RWPE1 (cell line): ENCODE data around the gene PCCA.

Experiments used
- CTCF ChIA-PET: fragments of 350-600 bp; sonication (Branson Sonifier 250); formaldehyde crosslinking; extraction: SDS; loops from one replicate; lab custom pipeline; 2021; lab: Yijun Ruan, JAX
- POLR2A ChIA-PET: fragments of 400-600 bp; formaldehyde crosslinking; extraction: SDS; loops from one replicate; lab custom pipeline; 2020; ENCODE audit warnings: antibody characterized with exemption; ENCODE audit not compliant: low non-redundant PET; lab: Yijun Ruan, JAX
- DNase-seq: peaks from one replicate; pipeline ENCODE4 v3.0.0; 2012; ENCODE audit warnings: low spot score
- H3K27ac ChIP-seq: fragments of 450-650 bp; 2 replicates; pipeline ENCODE4 v1.5.1; 2017
- CTCF ChIP-seq: fragments of 450-650 bp; conservative IDR thresholded peaks from 2 replicates; pipeline ENCODE4 v1.5.1; 2017; ENCODE audit warnings: low read depth, mild to moderate bottlenecking

The PCCA gene

GRCh38 chr13:100533588-100534041 lies 444.7 kb downstream of the PCCA start:
- no peak for DNase-seq
- H3K27ac ChIP-seq = no peak overlapping the region
- POLR2A ChIA-PET = no interaction called here
- CTCF ChIA-PET = interaction anchor here (0.5 kb wide), 1 partner anchor 1066 kb away, joined by 3 read pairs; no protein-coding TSS in a partner anchor
- TF ChIP-seq CTCF = no peak

- POLR2A ChIA-PET = no interaction called here
- CTCF ChIA-PET = no interaction called here
- no peak for DNase-seq
- TF ChIP-seq CTCF = no peak
- H3K27ac ChIP-seq = no peak overlapping the region
Measured at GRCh38 chr13:100534147-100534843, 445.4 kb downstream of the PCCA start.

- no peak for DNase-seq
- CTCF ChIA-PET = no interaction called here
- H3K27ac ChIP-seq = no peak overlapping the region
- POLR2A ChIA-PET = no interaction called here
- no peak for TF ChIP-seq CTCF
Measured at GRCh38 chr13:100534911-100535310, 446.0 kb downstream of the PCCA start.

GRCh38 chr13:100535426-100536135 lies 446.7 kb downstream of the PCCA start:
- ChIA-PET CTCF (no interaction called here), POLR2A (no interaction called here)
- no peak for TF ChIP-seq CTCF
- no peak overlapping the region for H3K27ac ChIP-seq
- DNase-seq = no peak

GRCh38 chr13:100536643-100537180 lies 447.8 kb downstream of the PCCA start:
- POLR2A ChIA-PET = no interaction called here
- TF ChIP-seq CTCF = no peak
- DNase-seq = no peak
- CTCF ChIA-PET = interaction anchor here (0.8 kb wide), 1 partner anchor 620 kb away, joined by 3 read pairs; no protein-coding TSS in a partner anchor
- no peak overlapping the region for H3K27ac ChIP-seq

GRCh38 chr13:100537486-100537885 lies 448.6 kb downstream of the PCCA start:
- CTCF ChIA-PET = no interaction called here
- no peak overlapping the region for H3K27ac ChIP-seq
- no peak for DNase-seq
- no peak for TF ChIP-seq CTCF
- POLR2A ChIA-PET = no interaction called here
